Measurements from ENCODE around the gene ABCB4. TPM values are rescaled to one million over a fixed set of nuclear protein-coding genes. Genes with fewer than 3 reads are reported as not detected.

The ABCB4 gene
- polyA plus RNA-seq (2012; ENCODE audit: missing spikeins): 3.2 TPM

GRCh38 chr7:87475359-87476178, at the start of gene ABCB4:
ABCB4 (minus strand) TSS chr7:87475680; CDS start chr7:87475465, 215 bp downstream.
- FAIRE-seq (peak; percentile 78), DNase-seq (ENCODE audit: insufficient read length) (peak; percentile 25)
- TF ChIP-seq POLR2AphosphoS5 (IDR thresholded peaks at IDR 0.05; ENCODE audit: low read depth, low read length): no peak
- peak; percentile 18; the same call in 1 of the 2 replicates for TF ChIP-seq POLR2A (IDR thresholded peaks at IDR 0.05; ENCODE audit: low read depth, low read length)

GRCh38 chr7:87518735-87519134, 43.3 kb upstream of the ABCB4 start:
- TF ChIP-seq POLR2A (IDR thresholded peaks at IDR 0.05; ENCODE audit: low read depth, low read length): no peak
- no peak for DNase-seq (ENCODE audit: insufficient read length)
- FAIRE-seq: no peak

- FAIRE-seq (no peak), DNase-seq (ENCODE audit: insufficient read length) (no peak)
- no peak for TF ChIP-seq POLR2AphosphoS5 (IDR thresholded peaks at IDR 0.05; ENCODE audit: low read depth, low read length)
These were observed 42.4 kb upstream of the ABCB4 start for GRCh38 chr7:87517891-87518290.

GRCh38 chr7:87517136-87517815, 41.8 kb upstream of the ABCB4 start:
- DNase-seq (ENCODE audit: insufficient read length) (no peak), FAIRE-seq (no peak)
- TF ChIP-seq POLR2AphosphoS5 (IDR thresholded peaks at IDR 0.05; ENCODE audit: low read depth, low read length) (no peak), TAF1 (IDR thresholded peaks at IDR 0.05; ENCODE audit: borderline replicate concordance, low read depth, low read length) (no peak)

- TF ChIP-seq TAF1 (IDR thresholded peaks at IDR 0.05; ENCODE audit: borderline replicate concordance, low read depth, low read length) (no peak), POLR2A (IDR thresholded peaks at IDR 0.05; ENCODE audit: low read depth, low read length) (no peak), POLR2AphosphoS5 (IDR thresholded peaks at IDR 0.05; ENCODE audit: low read depth, low read length) (no peak)
- no peak for DNase-seq (ENCODE audit: insufficient read length)
- FAIRE-seq: no peak
These were observed 38.4 kb upstream of the ABCB4 start for GRCh38 chr7:87513735-87514335.

- TF ChIP-seq POLR2AphosphoS5 (IDR thresholded peaks at IDR 0.05; ENCODE audit: low read depth, low read length) (no peak), POLR2A (IDR thresholded peaks at IDR 0.05; ENCODE audit: low read depth, low read length) (no peak), TAF1 (IDR thresholded peaks at IDR 0.05; ENCODE audit: borderline replicate concordance, low read depth, low read length) (no peak)
- DNase-seq (ENCODE audit: insufficient read length) (no peak), FAIRE-seq (no peak)
These were observed 37.4 kb upstream of the ABCB4 start for GRCh38 chr7:87512906-87513305.

- TF ChIP-seq TAF1 (IDR thresholded peaks at IDR 0.05; ENCODE audit: borderline replicate concordance, low read depth, low read length): no peak
- no peak for TF ChIP-seq POLR2A (IDR thresholded peaks at IDR 0.05; ENCODE audit: low read depth, low read length)
- TF ChIP-seq POLR2AphosphoS5 (IDR thresholded peaks at IDR 0.05; ENCODE audit: low read depth, low read length): no peak
- FAIRE-seq: no peak
- DNase-seq (ENCODE audit: insufficient read length): no peak
These were observed 36.0 kb upstream of the ABCB4 start for GRCh38 chr7:87511510-87511909.

- DNase-seq (ENCODE audit: insufficient read length) (no peak), FAIRE-seq (no peak)
- TF ChIP-seq POLR2AphosphoS5 (IDR thresholded peaks at IDR 0.05; ENCODE audit: low read depth, low read length) (no peak), POLR2A (IDR thresholded peaks at IDR 0.05; ENCODE audit: low read depth, low read length) (no peak), TAF1 (IDR thresholded peaks at IDR 0.05; ENCODE audit: borderline replicate concordance, low read depth, low read length) (no peak)
These were observed 35.0 kb upstream of the ABCB4 start for GRCh38 chr7:87510411-87510875.

- FAIRE-seq (no peak), DNase-seq (ENCODE audit: insufficient read length) (no peak)
- no peak for TF ChIP-seq POLR2AphosphoS5 (IDR thresholded peaks at IDR 0.05; ENCODE audit: low read depth, low read length)
- TF ChIP-seq TAF1 (IDR thresholded peaks at IDR 0.05; ENCODE audit: borderline replicate concordance, low read depth, low read length): no peak
- no peak for TF ChIP-seq POLR2A (IDR thresholded peaks at IDR 0.05; ENCODE audit: low read depth, low read length)
These were observed 32.0 kb upstream of the ABCB4 start for GRCh38 chr7:87507446-87507845.

GRCh38 chr7:87506246-87507180, 31.0 kb upstream of the ABCB4 start:
- FAIRE-seq: no peak
- TF ChIP-seq POLR2A (IDR thresholded peaks at IDR 0.05; ENCODE audit: low read depth, low read length): no peak
- TF ChIP-seq POLR2AphosphoS5 (IDR thresholded peaks at IDR 0.05; ENCODE audit: low read depth, low read length): no peak
- TF ChIP-seq TAF1 (IDR thresholded peaks at IDR 0.05; ENCODE audit: borderline replicate concordance, low read depth, low read length): no peak
- DNase-seq (ENCODE audit: insufficient read length): no peak
